Panc1 (cell line): ENCODE data around the gene SLC25A22. TPM values are rescaled to one million over a fixed set of nuclear protein-coding genes. Genes with fewer than 3 reads are reported as not detected.

Experiments
- ATAC-seq: fragments of 200-7000 bp; cut with Tn5 transposase; 2 replicates; pipeline ENCODE4 v1.9.1; 2020; ENCODE audit warnings: mild to moderate bottlenecking, moderate library complexity
- BruUV-seq: library from RNA; stranded (reverse); fragments of 400-500 nt; replicated peaks from 2 replicates; lab custom pipeline; 2021; lab: Mats Ljungman, UMichigan
- CTCF ChIA-PET: fragments of 300-600 bp; sonication (Branson Sonifier 250); formaldehyde crosslinking; loops from one replicate; lab custom pipeline; 2022; ENCODE audit warnings: antibody characterized with exemption; lab: Charles Lee
- POLR2A ChIA-PET: fragments of 300-600 bp; sonication (Branson Sonifier 250); formaldehyde crosslinking; loops from one replicate; lab custom pipeline; 2022; ENCODE audit warnings: antibody characterized with exemption; lab: Charles Lee
- DNase-seq: peaks from one replicate; pipeline ENCODE4 v3.0.0-alpha.2; 2010; ENCODE audit warnings: low read depth, low spot score
- H3K27ac ChIP-seq: 2 replicates; pipeline ENCODE4 v1.5.1; 2011; ENCODE audit warnings: mild to moderate bottlenecking, low read length, inconsistent platforms
- H3K27me3 ChIP-seq: fragments of 200-500 bp; sonication (Bioruptor generic); 2 replicates; pipeline ENCODE4 v1.6.0; 2014; ENCODE audit warnings: low read length, inconsistent platforms; ENCODE audit not compliant: control insufficient read depth, insufficient read depth
- H3K36me3 ChIP-seq: fragments of 200-500 bp; sonication (Bioruptor generic); 2 replicates; pipeline ENCODE4 v1.5.1; 2014; ENCODE audit warnings: inconsistent platforms, mild to moderate bottlenecking, low read length, moderate library complexity; ENCODE audit not compliant: control insufficient read depth, insufficient read depth
- H3K4me1 ChIP-seq: 2 replicates; pipeline ENCODE4 v1.5.1; 2011; ENCODE audit warnings: inconsistent platforms, mild to moderate bottlenecking, low read length, moderate library complexity; ENCODE audit not compliant: control insufficient read depth, insufficient read depth
- H3K4me3 ChIP-seq, 2 experiments: 2 replicates each; pipeline ENCODE4 v1.5.1; 2011 to 2012; ENCODE audit warnings: low read depth in 2 of 2, low read length in 2 of 2, mild to moderate bottlenecking in 2 of 2, inconsistent platforms in 1 of 2, moderate library complexity in 1 of 2
- H3K9me3 ChIP-seq: fragments of 200-500 bp; sonication (Bioruptor generic); 2 replicates; pipeline ENCODE4 v1.5.1; 2014; ENCODE audit warnings: low read depth, mild to moderate bottlenecking, inconsistent platforms, low read length, moderate library complexity; ENCODE audit not compliant: control insufficient read depth, insufficient read depth
- CTCF ChIP-seq: fragments of 450-650 bp; IDR thresholded peaks from 2 replicates; pipeline ENCODE4 v1.5.1; 2017; ENCODE audit warnings: mild to moderate bottlenecking
- POLR2AphosphoS5 ChIP-seq: IDR thresholded peaks from 2 replicates; pipeline ENCODE4 v1.6.1; 2012; ENCODE audit warnings: mild to moderate bottlenecking, low read depth, low read length, moderate library complexity
- REST ChIP-seq, 2 experiments: IDR thresholded peaks; 2 replicates each; pipeline ENCODE4 v1.6.1; 2011 to 2012; ENCODE audit warnings: low read depth in 2 of 2, control low read depth in 1 of 2, low read length in 1 of 2, mild to moderate bottlenecking in 1 of 2, moderate library complexity in 1 of 2; ENCODE audit not compliant: insufficient read depth in 1 of 2
- SIN3A ChIP-seq: IDR thresholded peaks from 2 replicates; pipeline ENCODE4 v1.6.1; 2012; ENCODE audit warnings: low read depth, mild to moderate bottlenecking, low read length, moderate library complexity, borderline replicate concordance; ENCODE audit not compliant: insufficient read depth
- TCF7L2 ChIP-seq: IDR thresholded peaks from 2 replicates; pipeline ENCODE4 v1.6.1; 2011; ENCODE audit warnings: mild to moderate bottlenecking, low read depth, low read length, inconsistent platforms
- in situ Hi-C: cut with HindIII; loops from 2 replicates; pipeline ENCODE4 v1.10.0; 2016; ENCODE audit warnings: low sequenced_read_pairs, low pct_unique_long_range_greater_than_20kb
- intact Hi-C: fragments of 100-400 bp; cut with micrococcal nuclease; formaldehyde crosslinking; loops from one replicate; pipeline ENCODE4 v1.10.0; 2022; ENCODE audit not compliant: unreplicated experiment
- total RNA-seq: library from RNA; stranded (reverse); gene quantifications from one replicate; pipeline ENCODE4 v1.2.1, GENCODE V29; 2021; ENCODE audit not compliant: unreplicated experiment

The SLC25A22 gene
- total RNA-seq, 1 experiment from 2014 or later = 119 TPM

GRCh38 chr11:787084-787675 lies 10.9 kb downstream of the SLC25A22 start:
- Histone ChIP-seq H3K36me3 (peaks cover 2% of the 10 kb centered on the region; the same call in 1 of the 2 replicates), H3K9me3 (no peaks in the 10 kb centered on the region), H3K27ac (no peak overlapping the region), H3K4me3 (no peak overlapping the region), H3K27me3 (no peaks in the 10 kb centered on the region), H3K4me1 (peaks cover 32% of the 10 kb centered on the region)
- in situ Hi-C loops = no loop called here
- POLR2A ChIA-PET = no interaction called here
- DNase-seq (no peak), ATAC-seq (no peak)
- TF ChIP-seq POLR2AphosphoS5 = peak; percentile 51; the same call in 1 of the 2 replicates
- no peak for TF ChIP-seq REST (IDR thresholded peaks at IDR 0.05; ENCODE audit: insufficient read depth in 1 of 2, low read depth in 2 of 2, low read length in 1 of 2)
- CTCF ChIA-PET = no interaction called here
- intact Hi-C loops = no loop called here
- BruUV-seq = no TSS peak

- Histone ChIP-seq H3K36me3 (peaks cover 2% of the 10 kb centered on the region; the same call in 1 of the 2 replicates), H3K4me1 (peaks cover 30% of the 10 kb centered on the region), H3K9me3 (no peaks in the 10 kb centered on the region), H3K27ac (no peak overlapping the region), H3K4me3 (no peak overlapping the region), H3K27me3 (no peaks in the 10 kb centered on the region)
- DNase-seq = no peak
- no TSS peak for BruUV-seq
- in situ Hi-C loops (no loop called here), intact Hi-C loops (no loop called here)
- ChIA-PET POLR2A (no interaction called here), CTCF (no interaction called here)
- TF ChIP-seq CTCF (no peak), POLR2AphosphoS5 (peak; percentile 64)
- ATAC-seq = no peak
These were observed 11.6 kb downstream of the SLC25A22 start for GRCh38 chr11:786235-787083.

- in situ Hi-C loops (no loop called here), intact Hi-C loops (no loop called here)
- no peak for TF ChIP-seq REST (IDR thresholded peaks at IDR 0.05; ENCODE audit: insufficient read depth in 1 of 2, low read depth in 2 of 2, low read length in 1 of 2)
- TF ChIP-seq SIN3A = no peak
- TF ChIP-seq POLR2AphosphoS5 = no peak
- no peak for TF ChIP-seq TCF7L2
- no peak for TF ChIP-seq CTCF
- Histone ChIP-seq H3K27ac (no peak overlapping the region), H3K36me3 (peaks cover 2% of the 10 kb centered on the region; the same call in 1 of the 2 replicates), H3K4me1 (peaks cover 17% of the 10 kb centered on the region), H3K4me3 (no peak overlapping the region), H3K9me3 (no peaks in the 10 kb centered on the region), H3K27me3 (no peaks in the 10 kb centered on the region)
- CTCF ChIA-PET = no interaction called here
- no peak for DNase-seq
- BruUV-seq = TSS peak; percentile 60
- POLR2A ChIA-PET = interaction anchor here (0.5 to 0.6 kb wide), 3 partner anchors 34 to 127 kb away, joined by 3 to 6 read pairs (median 6); no protein-coding TSS in a partner anchor
- ATAC-seq = peak; percentile 32; the same call in 1 of the 2 replicates
These were observed 14.5 kb downstream of the SLC25A22 start for GRCh38 chr11:783581-784015.
